ENCODE data around the gene CDH26.

CDH26 gene

GRCh38 chr20:59958123-59958522, at the start of gene CDH26:
Gene CDH26, plus strand, starts transcription at chr20:59958423. Its CDS starts 304 bp downstream, at chr20:59958727.
- DNase-seq = no peak

GRCh38 chr20:59908855-59909254, 49.4 kb upstream of the CDH26 start:
- DNase-seq = no peak

- no peak for DNase-seq
These were observed 47.2 kb upstream of the CDH26 start for GRCh38 chr20:59911041-59911440.

- no peak for DNase-seq
These were observed 45.6 kb upstream of the CDH26 start for GRCh38 chr20:59912609-59913008.

GRCh38 chr20:59920944-59921343, 37.3 kb upstream of the CDH26 start:
- no peak for DNase-seq

- no peak for DNase-seq
These were observed 34.7 kb upstream of the CDH26 start for GRCh38 chr20:59923514-59923913.

DNA sequence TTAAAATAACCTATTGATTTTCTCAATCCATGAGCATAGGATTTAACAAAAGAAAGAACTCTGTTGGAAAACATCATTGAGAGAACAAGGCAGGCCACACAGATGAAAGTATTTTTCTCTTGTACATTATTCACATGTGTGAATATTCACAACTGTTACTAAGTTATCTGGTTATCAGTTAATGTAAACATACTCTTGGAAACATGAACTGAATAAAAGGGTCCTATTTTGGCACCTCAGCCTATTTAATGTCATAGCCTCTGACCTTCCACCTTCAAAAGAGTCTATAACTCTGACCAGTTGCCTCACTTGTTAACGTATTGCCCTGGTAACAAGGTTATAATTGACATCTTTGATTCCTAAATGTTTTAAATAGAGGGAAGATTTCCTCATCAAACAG, 32.9 kb upstream of the CDH26 start:
- no peak for DNase-seq

DNA sequence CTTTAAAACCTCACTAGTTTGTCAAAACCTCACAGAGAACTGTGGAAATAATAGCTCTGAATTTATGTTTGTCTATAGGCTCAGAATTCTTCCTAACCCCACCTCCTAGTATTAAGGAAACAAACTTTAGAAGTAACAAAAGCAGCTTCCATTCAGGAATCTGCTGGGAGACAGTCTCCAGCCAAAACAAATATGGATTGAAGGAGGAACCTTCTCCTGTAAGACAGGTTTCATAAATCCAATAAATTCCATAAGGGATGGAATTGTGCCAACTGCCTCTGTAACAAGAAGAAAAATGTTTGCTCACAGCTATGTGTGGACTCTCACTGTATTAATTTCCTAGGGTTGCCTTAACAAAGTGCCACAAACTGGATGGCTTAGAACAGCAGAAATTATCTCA, 32.3 kb upstream of the CDH26 start:
- DNase-seq = no peak

GRCh38 chr20:59931511-59932312, 26.5 kb upstream of the CDH26 start:
- DNase-seq = no peak

DNA sequence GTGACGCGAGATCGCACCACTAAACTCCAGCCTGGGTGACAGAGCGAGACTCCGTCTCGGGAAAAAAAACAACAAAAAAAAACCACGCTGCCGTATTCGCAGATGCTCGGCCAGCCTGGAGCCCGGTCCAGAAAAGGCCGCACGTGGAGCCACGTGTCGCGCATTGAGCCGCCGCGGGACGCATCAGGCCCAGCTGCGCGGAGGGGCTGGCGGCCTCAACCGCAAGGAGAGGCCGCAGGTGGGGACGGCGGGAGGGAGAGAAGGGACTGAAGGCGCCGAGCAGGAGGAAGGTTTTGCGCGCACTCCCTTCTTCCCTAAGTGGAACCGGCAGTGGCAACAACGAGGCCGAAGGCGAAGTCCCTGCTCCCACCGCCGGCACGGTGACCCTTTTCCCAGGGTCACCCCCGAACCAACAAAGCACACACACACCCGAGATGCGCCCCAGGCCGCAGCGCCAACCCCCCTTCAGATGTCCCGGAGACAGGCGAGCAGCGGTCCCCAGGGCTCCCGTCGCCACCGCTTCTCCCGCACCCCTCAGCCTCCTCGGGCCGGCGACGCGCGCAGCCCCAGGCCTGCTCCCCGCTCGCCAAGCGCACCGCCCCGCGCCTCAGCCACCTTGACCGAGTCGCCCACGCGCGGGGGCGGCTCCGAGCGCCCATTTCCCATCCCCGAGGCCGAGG, 25.5 kb upstream of the CDH26 start:
- no peak for DNase-seq

GRCh38 chr20:59933296-59933848, 24.9 kb upstream of the CDH26 start, which contains the start of gene SYCP2:
Gene SYCP2, minus strand, starts transcription at chr20:59933637. Its CDS starts 11,224 bp downstream, at chr20:59922413.
- peak; percentile 79 for DNase-seq

DNA sequence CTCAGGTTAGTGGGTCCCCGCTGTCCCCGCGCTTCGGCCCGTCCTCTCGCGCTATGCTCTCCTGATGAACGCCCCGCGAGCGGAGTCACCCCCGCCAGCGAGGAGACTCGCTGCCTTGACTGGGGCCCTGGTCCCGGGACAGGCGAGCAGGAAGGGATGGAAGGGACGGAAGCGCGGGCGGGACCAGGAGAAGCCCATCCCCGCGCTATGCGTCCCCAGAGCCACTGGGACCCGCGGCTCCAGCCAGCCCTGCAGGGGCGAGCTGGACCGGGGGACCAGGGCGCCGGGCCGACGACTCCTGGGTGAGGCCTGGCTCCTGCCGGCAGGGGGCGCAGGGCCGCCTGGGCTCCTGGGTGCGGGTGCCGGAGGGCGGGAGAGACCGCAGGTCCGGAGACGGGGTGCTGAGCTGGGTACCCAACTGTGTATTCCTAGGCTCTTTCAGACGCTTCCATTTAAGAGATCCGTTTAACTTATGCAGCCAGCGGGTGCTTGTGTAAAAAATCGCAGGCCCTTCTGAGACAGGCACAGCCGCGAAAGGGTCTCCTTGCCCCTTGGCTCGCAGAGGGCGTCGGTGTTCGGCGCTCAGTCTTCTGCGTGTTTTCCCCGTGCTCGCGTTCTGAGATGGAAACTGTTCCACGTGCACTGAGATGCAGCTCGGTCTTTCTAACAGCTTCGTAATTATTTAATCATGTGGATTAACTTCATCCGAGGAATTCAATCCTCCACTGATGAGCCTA, 24.2 kb upstream of the CDH26 start:
- DNase-seq = peak; percentile 76

GRCh38 chr20:59935457-59936185, 22.6 kb upstream of the CDH26 start:
- no peak for DNase-seq

GRCh38 chr20:59936409-59936808, 21.8 kb upstream of the CDH26 start:
- no peak for DNase-seq

GRCh38 chr20:59937150-59937549, 21.1 kb upstream of the CDH26 start:
- DNase-seq = no peak

DNA sequence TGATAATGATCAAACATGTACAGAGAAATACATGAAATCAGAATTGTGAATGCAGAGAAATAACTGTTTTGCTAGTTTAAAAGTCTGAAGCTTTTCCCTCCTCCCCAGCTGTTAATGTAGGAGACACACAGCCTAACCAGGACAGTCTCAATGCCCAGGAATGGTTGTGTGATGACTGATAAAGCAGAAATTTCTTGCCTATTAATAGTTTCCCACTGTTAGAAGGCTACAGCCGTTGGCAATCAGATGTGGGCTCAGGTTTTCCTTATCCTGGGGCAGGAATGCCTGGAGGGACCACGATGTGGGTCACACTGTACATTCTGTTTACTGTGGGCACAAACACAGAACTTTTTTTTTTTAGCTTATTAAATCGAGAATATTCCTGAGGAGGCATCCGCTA, 20.0 kb upstream of the CDH26 start:
- DNase-seq = no peak

DNA sequence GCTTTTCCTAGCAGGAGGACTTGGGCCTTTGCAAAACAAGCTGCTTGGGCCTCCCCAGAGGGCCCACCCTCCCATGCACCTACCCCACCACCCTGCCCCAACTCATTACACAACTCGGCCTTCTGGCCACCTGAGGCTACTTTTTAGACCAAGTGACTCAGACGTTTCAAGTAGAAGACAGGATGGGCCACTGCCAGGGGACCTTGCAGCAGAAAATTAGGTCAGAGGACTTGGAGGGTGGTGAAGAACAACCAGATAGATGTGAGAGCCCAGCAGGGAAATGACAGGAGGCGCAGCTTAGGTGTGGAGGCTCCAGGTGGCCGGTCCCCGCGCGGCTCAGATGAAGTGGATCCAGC, 19.5 kb upstream of the CDH26 start:
- DNase-seq = no peak

GRCh38 chr20:59939052-59939878, 19.0 kb upstream of the CDH26 start:
- no peak for DNase-seq

- DNase-seq = no peak
These were observed 18.4 kb upstream of the CDH26 start for GRCh38 chr20:59939879-59940128.

DNA sequence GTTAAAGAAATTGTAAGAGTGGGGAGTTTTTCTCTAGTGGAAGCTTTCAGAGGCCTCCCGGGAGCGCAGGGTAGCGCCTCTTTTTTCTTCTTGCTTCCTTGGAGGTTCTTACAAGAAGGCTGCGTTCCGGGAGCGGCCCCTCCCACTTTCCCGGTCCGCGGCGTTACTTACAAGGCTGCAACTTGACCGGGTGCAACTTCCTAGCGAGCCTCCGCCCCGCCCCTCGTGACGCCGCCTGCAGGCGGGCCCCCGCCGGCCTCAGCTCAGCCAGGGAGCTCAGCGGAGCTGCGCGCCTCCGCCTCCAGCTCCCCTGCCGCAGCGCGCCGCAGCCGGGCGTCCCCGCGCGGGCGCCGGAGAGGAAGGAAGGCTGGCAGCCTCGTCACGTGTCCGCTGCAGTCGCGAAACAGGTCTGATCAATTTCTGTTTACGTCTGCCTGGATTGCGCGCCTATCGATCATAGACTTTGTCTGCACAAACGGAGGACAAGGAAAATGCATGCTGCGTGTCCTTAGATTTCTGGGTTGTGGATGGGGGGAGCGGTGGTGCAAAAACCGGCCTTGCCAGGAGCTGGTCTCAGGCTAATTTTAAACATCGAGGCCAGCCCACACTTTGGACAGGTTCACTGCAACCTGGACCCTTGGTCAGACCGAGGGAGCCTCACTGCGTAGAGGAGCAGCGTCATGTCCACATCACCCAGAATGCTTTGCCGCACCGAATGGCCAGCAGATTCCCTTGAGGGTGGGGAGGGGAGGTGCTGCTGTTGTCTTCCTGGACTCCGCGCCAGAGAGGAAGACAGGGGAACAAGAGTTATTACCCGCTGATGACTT, 17.9 kb upstream of the CDH26 start, which contains the start of the genes FAM217B and PPP1R3D:
TSS of gene FAM217B (plus strand) at position 261 of the 827 bp plus-strand sequence. CDS start 3,555 bp downstream, outside the sequence.
TSS of gene PPP1R3D (minus strand) at position 177 of the 827 bp plus-strand sequence. CDS start 374 bp downstream, outside the sequence.
- peak; percentile 95 for DNase-seq

DNA sequence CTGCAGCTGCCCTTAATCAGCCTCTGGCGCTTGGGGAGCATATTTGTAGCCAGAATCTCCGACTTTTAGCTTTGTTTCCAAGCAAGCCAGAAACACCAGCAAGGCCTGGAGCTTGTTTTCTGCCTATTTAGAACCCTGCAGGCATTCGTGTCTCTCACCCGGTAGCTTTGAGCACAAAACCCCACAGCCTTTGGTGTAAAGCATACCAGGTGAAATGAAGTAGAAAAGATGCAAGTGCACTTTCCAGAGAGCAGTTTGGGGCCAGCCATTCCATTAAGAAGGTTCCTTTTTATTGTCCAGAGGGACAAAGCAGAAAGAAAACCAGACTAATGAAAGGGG, 17.3 kb upstream of the CDH26 start:
- DNase-seq = no peak

Data from GDM1 (cell line).